ENCODE results near the gene RANBP3L.
A peak's percentile ranks its signal among the peaks of the same experiment; 100 is the strongest.

Gene RANBP3L

GRCh38 chr5:36323926-36324781 lies 22.5 kb upstream of the RANBP3L start:
- Histone ChIP-seq H3K27ac (no peak overlapping the region), H3K4me3 (no peak overlapping the region)
- no peak for DNase-seq (ENCODE audit: low spot score)
- TF ChIP-seq CTCF (IDR thresholded peaks at IDR 0.05): no peak

DNA sequence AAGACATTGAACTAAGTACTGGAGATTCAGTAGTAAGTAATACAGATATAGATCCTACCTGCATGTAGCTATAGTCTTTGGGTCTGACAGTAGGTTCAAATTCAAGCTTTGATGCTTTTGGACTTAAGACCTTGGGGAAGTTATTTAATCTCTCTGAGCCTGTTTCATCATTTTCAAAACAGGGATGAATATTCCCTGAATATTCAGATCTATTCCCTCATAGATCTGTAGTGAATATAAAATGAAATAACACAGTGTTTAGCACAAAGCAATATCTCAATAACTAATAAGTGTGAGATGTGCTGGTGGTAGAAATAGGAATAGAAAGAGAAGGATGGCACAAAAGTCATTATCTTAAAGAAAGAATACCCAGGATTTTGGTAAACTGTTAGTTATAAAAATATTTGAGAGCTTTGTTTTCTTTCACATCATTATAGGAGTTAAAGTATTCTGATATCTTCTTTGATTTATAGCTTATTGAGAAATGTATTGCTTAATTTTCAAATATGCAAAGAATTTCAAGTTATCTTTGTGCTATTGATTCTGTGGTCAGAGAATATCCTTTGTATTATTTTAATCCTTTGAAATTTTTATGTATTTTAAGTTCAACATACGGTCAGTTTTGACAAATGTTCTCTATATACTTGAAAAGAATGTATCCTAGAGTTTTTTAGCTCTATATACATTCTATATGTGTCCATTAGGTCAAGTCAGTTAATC lies 11.4 kb upstream of the RANBP3L start:
- TF ChIP-seq CTCF (IDR thresholded peaks at IDR 0.05): no peak
- Histone ChIP-seq H3K27ac (no peak overlapping the region), H3K4me3 (no peak overlapping the region)
- no peak for DNase-seq (ENCODE audit: low spot score)

GRCh38 chr5:36311956-36312355 lies 10.3 kb upstream of the RANBP3L start:
- H3K27ac ChIP-seq: no peak overlapping the region
- no peak overlapping the region for H3K4me3 ChIP-seq
- TF ChIP-seq CTCF (IDR thresholded peaks at IDR 0.05): no peak
- no peak for DNase-seq (ENCODE audit: low spot score)

- Histone ChIP-seq H3K4me3 (no peak overlapping the region), H3K27ac (no peak overlapping the region)
- no peak for TF ChIP-seq CTCF (IDR thresholded peaks at IDR 0.05)
- DNase-seq (ENCODE audit: low spot score): no peak
Observed at GRCh38 chr5:36310138-36310537, 8.4 kb upstream of the RANBP3L start.

DNA sequence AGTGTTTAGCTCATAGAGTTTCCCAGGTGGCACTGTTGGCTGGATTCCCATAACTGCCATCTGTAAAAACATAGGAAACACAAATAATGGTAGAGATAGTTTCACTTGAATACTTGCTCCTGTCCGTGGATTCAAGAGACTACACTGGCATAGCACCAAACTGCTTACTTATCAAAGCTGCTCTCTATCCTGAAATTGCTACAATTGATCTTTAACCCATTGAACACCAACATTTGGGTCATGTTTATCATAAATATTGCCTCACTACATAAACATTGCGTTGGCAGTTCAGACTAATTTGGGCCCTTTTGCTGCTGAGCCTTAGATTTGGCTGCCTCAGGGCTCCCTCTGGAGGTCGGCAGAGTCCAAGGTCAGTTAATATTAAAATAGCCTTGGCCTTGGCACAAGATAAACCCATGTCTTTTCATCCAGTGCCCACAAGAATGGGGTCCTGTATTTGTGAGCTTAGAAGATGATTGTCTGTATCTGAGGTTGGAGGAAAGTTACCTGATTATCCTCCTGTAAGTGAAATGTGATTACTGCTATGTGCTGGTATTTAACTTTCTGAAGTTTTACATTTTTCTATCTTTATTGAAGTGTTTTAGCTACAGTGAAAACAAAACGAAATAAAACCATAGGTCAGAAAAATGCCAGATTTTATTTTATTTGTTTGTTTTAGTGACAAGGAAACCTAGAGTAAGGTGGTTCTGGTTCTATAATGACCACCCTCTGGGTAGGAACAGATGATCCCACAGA lies 4.0 kb upstream of the RANBP3L start:
- TF ChIP-seq CTCF (IDR thresholded peaks at IDR 0.05): peak; percentile 44
- H3K27ac ChIP-seq: peak overlapping the region in 1 of 2 donors; percentile 64
- no peak for DNase-seq (ENCODE audit: low spot score)
- peak overlapping the region; percentile 11 for H3K4me3 ChIP-seq

- Histone ChIP-seq H3K4me3 (no peak overlapping the region), H3K27ac (peak overlapping the region; percentile 24 to 64)
- TF ChIP-seq CTCF (IDR thresholded peaks at IDR 0.05): no peak
- no peak for DNase-seq (ENCODE audit: low spot score)
Observed at GRCh38 chr5:36304095-36304805, 2.5 kb upstream of the RANBP3L start.

All from coronary artery (tissue), 2 donors.